AG09319 (cell line): ENCODE measurements around the gene CCDC185.
A peak's percentile ranks its signal among the peaks of the same experiment; 100 is the strongest.
"Not testable (repeated sequence)": the region's sequence is repeated elsewhere in the genome, so short reads cannot be mapped to it uniquely, and the experiment has no call there.

Experiments used
- DNase-seq: peaks from one replicate; pipeline ENCODE4 v3.0.0-alpha.2; 2010; ENCODE audit warnings: low read depth; ENCODE audit errors: extremely low read depth
- TF ChIP-seq, protein P1 (sequence below): IDR thresholded peaks from 2 replicates; pipeline ENCODE4 v1.5.1; 2011; ENCODE audit warnings: low read depth, mild to moderate bottlenecking, inconsistent platforms, low read length, moderate library complexity

Gene CCDC185

DNA sequence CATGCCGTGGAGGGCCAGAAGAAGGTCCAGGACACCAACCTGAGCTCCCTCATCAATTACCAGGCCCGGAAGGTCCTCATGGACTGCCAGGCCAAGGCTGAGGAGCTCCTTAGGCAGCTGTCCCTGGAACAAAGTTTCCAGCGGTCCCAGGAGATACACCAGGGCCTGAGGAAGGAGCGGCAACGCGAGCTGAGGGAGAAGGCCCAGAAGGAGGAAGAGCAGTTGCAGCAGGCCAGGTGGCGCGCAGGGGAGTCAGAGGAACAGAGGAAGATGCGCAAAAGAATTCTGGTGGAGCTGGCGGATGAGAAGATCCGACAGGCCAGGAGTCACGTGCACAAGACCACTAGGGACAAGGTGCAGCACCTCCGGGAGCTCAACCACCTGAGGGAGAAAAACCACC, 1.5 kb downstream of the CCDC185 start:
- no peak for DNase-seq
- TF ChIP-seq, protein P1, sequence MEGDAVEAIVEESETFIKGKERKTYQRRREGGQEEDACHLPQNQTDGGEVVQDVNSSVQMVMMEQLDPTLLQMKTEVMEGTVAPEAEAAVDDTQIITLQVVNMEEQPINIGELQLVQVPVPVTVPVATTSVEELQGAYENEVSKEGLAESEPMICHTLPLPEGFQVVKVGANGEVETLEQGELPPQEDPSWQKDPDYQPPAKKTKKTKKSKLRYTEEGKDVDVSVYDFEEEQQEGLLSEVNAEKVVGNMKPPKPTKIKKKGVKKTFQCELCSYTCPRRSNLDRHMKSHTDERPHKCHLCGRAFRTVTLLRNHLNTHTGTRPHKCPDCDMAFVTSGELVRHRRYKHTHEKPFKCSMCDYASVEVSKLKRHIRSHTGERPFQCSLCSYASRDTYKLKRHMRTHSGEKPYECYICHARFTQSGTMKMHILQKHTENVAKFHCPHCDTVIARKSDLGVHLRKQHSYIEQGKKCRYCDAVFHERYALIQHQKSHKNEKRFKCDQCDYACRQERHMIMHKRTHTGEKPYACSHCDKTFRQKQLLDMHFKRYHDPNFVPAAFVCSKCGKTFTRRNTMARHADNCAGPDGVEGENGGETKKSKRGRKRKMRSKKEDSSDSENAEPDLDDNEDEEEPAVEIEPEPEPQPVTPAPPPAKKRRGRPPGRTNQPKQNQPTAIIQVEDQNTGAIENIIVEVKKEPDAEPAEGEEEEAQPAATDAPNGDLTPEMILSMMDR, result no peak

GRCh38 chr1:223399393-223399792, 6.2 kb downstream of the CCDC185 start:
- not testable (repeated sequence) for DNase-seq

DNA sequence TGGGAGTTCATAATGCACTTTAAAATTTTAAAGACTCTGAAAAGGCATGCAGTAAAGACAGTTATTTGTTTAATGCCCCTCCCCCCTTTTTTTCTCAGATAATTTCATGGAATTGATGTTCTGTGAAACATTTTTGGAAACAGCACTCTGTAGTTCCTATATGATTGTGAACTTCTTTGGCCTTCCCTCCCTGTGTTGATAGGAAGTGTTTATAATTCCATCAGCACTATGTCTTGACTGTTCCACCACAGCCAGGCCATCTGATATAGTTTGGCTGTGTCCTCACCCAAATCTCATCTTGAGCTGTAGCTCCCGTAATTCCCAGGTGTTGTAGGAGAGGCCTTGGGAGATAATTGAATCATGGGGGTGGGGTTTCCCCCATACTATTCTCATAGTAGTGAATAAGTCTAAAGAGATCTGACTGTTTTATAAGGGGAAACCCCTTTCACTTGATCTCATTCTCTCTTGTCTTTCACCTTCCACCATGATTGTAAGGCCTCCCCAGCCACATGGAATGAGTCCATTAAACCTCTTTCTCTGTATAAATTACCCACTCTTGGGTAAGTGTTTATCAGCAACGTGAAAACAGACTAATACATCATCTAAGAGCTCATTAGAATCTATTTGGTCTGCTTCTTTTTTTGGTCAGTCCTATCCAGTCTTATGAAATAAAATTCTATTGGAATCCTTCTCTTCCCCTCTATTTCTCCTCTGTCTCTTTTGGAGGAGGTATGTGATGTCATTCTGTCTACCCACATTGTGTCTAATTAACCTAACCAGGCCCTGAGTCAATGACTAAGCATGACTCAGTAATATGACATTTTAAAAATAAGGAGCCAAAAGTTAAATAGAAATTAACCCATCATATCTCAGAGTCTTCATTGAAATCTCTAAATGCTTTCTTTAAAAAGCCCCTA, 8.9 kb downstream of the CCDC185 start:
- DNase-seq, result peak; percentile 45
- TF ChIP-seq, protein P1, result no peak

GRCh38 chr1:223402790-223403142, 9.6 kb downstream of the CCDC185 start:
- TF ChIP-seq, protein P1, result no peak
- DNase-seq, result no peak

DNA sequence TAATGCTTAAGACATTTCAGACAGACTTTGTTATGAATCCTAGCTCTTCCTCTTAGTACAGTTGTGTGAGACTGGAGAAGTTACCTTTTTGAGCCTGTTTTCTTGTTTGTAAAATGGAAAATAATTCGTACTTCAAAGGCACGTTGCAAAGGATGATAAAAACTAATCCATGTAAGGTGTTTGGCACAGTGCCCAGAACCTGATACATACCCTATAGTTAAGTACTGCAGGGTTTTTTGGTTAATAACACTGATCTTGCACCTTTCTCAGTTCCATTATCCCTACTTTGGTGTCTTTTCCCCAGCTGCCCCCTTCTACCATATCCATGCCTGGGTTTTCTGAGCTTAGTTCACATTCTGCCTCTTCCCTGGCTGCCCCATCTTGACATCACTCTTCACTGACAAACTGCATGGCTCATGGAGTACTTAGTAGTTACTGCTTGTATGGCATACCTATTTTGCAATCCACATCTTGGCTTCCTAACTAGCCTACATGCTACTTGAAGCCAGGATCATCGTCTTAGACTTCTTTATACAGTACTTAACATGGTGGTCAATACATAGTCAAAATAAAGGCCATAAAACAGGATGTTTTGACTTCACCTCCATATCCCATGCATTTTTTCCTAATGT, 10.1 kb downstream of the CCDC185 start:
- no peak for DNase-seq
- TF ChIP-seq, protein P1, result no peak

DNA sequence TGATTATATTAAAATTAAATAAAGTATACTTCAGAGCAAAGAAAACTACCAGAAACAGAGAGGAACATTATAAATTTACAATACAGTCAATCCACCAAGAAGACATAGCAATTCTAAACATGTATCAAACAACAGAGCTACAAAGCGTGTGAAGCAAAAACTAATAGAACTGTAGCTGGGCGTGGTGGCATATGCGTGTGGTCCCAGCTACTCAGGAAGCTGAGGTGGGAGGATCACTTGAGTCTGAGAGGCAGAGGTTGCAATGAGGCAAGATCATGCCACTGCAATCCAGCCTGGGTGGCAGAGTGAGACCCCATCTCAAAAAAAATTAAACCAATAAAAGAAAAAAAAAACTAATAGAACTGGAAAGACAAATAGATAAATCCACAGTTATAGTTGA, 12.3 kb downstream of the CCDC185 start:
- no peak for DNase-seq
- TF ChIP-seq, protein P1, result no peak

DNA sequence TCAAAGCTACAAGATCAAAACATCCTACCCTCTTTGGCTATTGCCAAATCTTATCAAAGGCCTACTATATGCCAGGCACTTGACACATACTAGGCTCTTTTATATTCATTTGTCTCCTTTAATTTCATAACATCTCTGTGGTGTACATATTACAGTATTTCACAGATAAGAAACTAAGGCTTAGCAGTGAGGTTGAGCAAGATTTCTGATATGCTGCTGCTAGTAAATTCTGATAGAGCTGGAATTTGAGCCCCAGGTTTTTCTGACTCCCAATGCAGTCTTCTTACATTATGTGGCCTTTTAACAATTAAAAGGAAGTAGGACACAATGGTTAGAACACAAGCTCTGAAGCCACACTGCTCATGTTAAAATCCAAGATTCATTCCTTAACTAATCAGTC, 16.8 kb downstream of the CCDC185 start:
- TF ChIP-seq, protein P1, result no peak
- DNase-seq, result no peak
